ENCODE data around the gene SPATA31E1. TPM values are rescaled to one million over a fixed set of nuclear protein-coding genes. Genes with fewer than 3 reads are reported as not detected.

The SPATA31E1 gene
- total and polyA plus RNA-seq, 8 donors, result 0.02 TPM; not detected in 7

- no peak for TF ChIP-seq CTCF (IDR thresholded peaks at IDR 0.05)
- ATAC-seq (no peak), FAIRE-seq (no peak), DNase-seq (no peak)
- no peaks in the 10 kb centered on the region for H3K36me3 ChIP-seq
- no peak overlapping the region for H3K27ac ChIP-seq
- H3K4me3 ChIP-seq, result no peak overlapping the region
- no peaks in the 10 kb centered on the region for H3K27me3 ChIP-seq
- no peaks in the 10 kb centered on the region for H3K4me1 ChIP-seq
- intact Hi-C loops (cut with DNase I), result no loop called here
- no peaks in the 10 kb centered on the region for H3K9me3 ChIP-seq
- 50 to 64% methylated on average over 3 of the region's 3 CpGs for WGBS, 2 donors
These were observed 14.0 kb upstream of the SPATA31E1 start for GRCh38 chr9:87868635-87869034.

- ATAC-seq (no peak), DNase-seq (no peak)
These were observed 13.6 kb upstream of the SPATA31E1 start for GRCh38 chr9:87869082-87869481.

GRCh38 chr9:87871425-87872078 lies 11.1 kb upstream of the SPATA31E1 start:
- no peak for TF ChIP-seq CTCF (IDR thresholded peaks at IDR 0.05)
- Histone ChIP-seq H3K9me3 (no peaks in the 10 kb centered on the region), H3K36me3 (no peaks in the 10 kb centered on the region), H3K27me3 (no peaks in the 10 kb centered on the region), H3K4me1 (no peaks in the 10 kb centered on the region), H3K27ac (no peak overlapping the region), H3K4me3 (no peak overlapping the region)
- WGBS, 2 donors, result 95% methylated on average over 7 of the region's 7 CpGs
- FAIRE-seq (no peak), ATAC-seq (no peak), DNase-seq (no peak)
- intact Hi-C loops (cut with DNase I), result no loop called here

More at GRCh38 chr9:87869082-87869481, 13.6 kb upstream of the SPATA31E1 start:
- Histone ChIP-seq H3K36me3 (no peaks in the 10 kb centered on the region), H3K27ac (no peak overlapping the region), H3K9me3 (no peaks in the 10 kb centered on the region), H3K27me3 (no peaks in the 10 kb centered on the region), H3K4me1 (no peaks in the 10 kb centered on the region), H3K4me3 (no peak overlapping the region)
- intact Hi-C loops (cut with DNase I), result no loop called here
- 82 to 90% methylated on average over 11 of the region's 11 CpGs for WGBS, 2 donors
- no peak for TF ChIP-seq CTCF (IDR thresholded peaks at IDR 0.05)
- FAIRE-seq, result no peak

GRCh38 chr9:87872079-87872624 lies 10.5 kb upstream of the SPATA31E1 start:
- no peak overlapping the region for H3K27ac ChIP-seq
- FAIRE-seq, result no peak
- intact Hi-C loops (cut with DNase I), result no loop called here
- H3K9me3 ChIP-seq, result no peaks in the 10 kb centered on the region
- no peaks in the 10 kb centered on the region for H3K4me1 ChIP-seq
- peak; percentile 51 to 77 (median 74) for ATAC-seq
- TF ChIP-seq CTCF (IDR thresholded peaks at IDR 0.05), result no peak
- H3K36me3 ChIP-seq, result no peaks in the 10 kb centered on the region
- H3K4me3 ChIP-seq, result no peak overlapping the region
- no peaks in the 10 kb centered on the region for H3K27me3 ChIP-seq
- DNase-seq, result peak in 3 of 6 donors; percentile 50 to 62 (median 62)
- 54 to 55% methylated on average over 8 of the region's 8 CpGs for WGBS, 2 donors

- no peak for TF ChIP-seq CTCF (IDR thresholded peaks at IDR 0.05)
- DNase-seq, result no peak
- H3K9me3 ChIP-seq, result no peaks in the 10 kb centered on the region
- no peak overlapping the region for H3K27ac ChIP-seq
- H3K4me3 ChIP-seq, result no peak overlapping the region
- H3K27me3 ChIP-seq, result no peaks in the 10 kb centered on the region
- no peaks in the 10 kb centered on the region for H3K4me1 ChIP-seq
- WGBS, 2 donors, result 98% methylated on average over 5 of the region's 5 CpGs
- ATAC-seq, result no peak
- no peak for FAIRE-seq
- intact Hi-C loops (cut with DNase I), result no loop called here
- H3K36me3 ChIP-seq, result no peaks in the 10 kb centered on the region
These were observed 8.9 kb upstream of the SPATA31E1 start for GRCh38 chr9:87873607-87874303.

Data from pancreas (tissue), 10 donors.